Measurements from ENCODE around the gene PRDM16.

PRDM16 gene

GRCh38 chr1:3192361-3192760 is 123.4 kb downstream of the PRDM16 start:
- DNase-seq: no peak

- DNase-seq: no peak
Observed at GRCh38 chr1:3192825-3193224, 123.8 kb downstream of the PRDM16 start.

- no peak for DNase-seq
Observed at GRCh38 chr1:3193811-3194210, 124.8 kb downstream of the PRDM16 start.

GRCh38 chr1:3194760-3195479 is 125.9 kb downstream of the PRDM16 start:
- no peak for DNase-seq

GRCh38 chr1:3195480-3195815 is 126.4 kb downstream of the PRDM16 start:
- no peak for DNase-seq

GRCh38 chr1:3195966-3196515 is 127.0 kb downstream of the PRDM16 start:
- no peak for DNase-seq

- DNase-seq: no peak
Observed at GRCh38 chr1:3196577-3197245, 127.7 kb downstream of the PRDM16 start.

GRCh38 chr1:3197781-3198316 is 128.8 kb downstream of the PRDM16 start:
- no peak for DNase-seq

GRCh38 chr1:3198371-3199271 is 129.6 kb downstream of the PRDM16 start:
- DNase-seq: no peak

GRCh38 chr1:3204725-3205124 is 135.7 kb downstream of the PRDM16 start:
- DNase-seq: no peak

- no peak for DNase-seq
Observed at GRCh38 chr1:3205815-3206214, 136.8 kb downstream of the PRDM16 start.

- DNase-seq: no peak
Observed at GRCh38 chr1:3206696-3207095, 137.7 kb downstream of the PRDM16 start.

GRCh38 chr1:3207217-3207848 is 138.3 kb downstream of the PRDM16 start:
- no peak for DNase-seq

- no peak for DNase-seq
Observed at GRCh38 chr1:3208819-3209200, 139.8 kb downstream of the PRDM16 start.

- no peak for DNase-seq
Observed at GRCh38 chr1:3209201-3209600, 140.2 kb downstream of the PRDM16 start.

GRCh38 chr1:3211582-3212375 is 142.8 kb downstream of the PRDM16 start:
- no peak for DNase-seq

GRCh38 chr1:3212453-3213355 is 143.7 kb downstream of the PRDM16 start:
- no peak for DNase-seq

- DNase-seq: no peak
Observed at GRCh38 chr1:3213730-3214129, 144.7 kb downstream of the PRDM16 start.

GRCh38 chr1:3215198-3216014 is 146.4 kb downstream of the PRDM16 start:
- DNase-seq: no peak

- no peak for DNase-seq
Observed at GRCh38 chr1:3216015-3216391, 147.0 kb downstream of the PRDM16 start.
